ENCODE results near the gene POU2AF3.

POU2AF3 gene

DNA sequence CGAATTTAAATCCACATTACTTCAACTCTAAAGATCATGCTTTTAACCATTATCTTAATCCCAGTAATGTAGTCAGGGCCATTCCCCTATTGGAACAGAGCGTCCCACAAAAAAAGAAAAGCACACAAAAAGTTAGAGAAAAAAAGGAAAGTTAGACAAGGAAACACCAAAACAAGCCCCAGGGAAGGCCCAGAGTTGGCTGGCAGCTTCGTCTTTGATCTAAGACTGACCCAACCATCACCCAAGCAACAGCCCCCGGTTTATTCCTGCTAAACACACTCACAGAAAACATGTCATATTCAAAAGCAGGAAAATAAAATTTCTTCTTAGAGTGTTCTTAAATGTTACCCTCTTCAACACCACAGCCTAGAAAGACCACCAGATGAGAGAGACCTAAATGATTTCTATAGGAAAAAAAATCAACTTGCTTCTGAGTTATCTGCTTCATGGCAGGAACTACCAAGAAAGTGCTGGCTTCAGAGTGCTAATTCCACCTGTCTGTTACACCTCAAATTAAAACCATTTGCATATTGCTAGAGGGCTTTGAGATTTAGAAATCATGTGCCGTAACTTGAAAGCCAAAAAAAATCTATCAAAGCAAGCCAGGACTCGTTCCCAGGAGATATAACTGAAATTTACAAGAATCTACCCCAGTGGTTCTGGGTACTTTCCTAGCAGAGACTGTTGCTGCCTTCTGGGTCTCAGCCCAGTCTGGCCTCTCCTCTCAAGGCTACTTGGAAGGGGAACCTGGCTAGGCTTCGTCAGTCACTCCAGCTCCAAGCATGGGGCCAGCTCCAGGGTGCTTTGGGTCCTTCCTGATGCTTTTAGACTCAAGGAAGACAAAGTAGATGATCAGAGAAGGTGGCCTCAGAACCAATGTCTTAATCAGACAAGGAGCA, 31.2 kb downstream of the POU2AF3 start:
- no peak overlapping the region for H3K4me3 ChIP-seq (ENCODE audit: low read depth, low read length)
- TF ChIP-seq, protein P1, sequence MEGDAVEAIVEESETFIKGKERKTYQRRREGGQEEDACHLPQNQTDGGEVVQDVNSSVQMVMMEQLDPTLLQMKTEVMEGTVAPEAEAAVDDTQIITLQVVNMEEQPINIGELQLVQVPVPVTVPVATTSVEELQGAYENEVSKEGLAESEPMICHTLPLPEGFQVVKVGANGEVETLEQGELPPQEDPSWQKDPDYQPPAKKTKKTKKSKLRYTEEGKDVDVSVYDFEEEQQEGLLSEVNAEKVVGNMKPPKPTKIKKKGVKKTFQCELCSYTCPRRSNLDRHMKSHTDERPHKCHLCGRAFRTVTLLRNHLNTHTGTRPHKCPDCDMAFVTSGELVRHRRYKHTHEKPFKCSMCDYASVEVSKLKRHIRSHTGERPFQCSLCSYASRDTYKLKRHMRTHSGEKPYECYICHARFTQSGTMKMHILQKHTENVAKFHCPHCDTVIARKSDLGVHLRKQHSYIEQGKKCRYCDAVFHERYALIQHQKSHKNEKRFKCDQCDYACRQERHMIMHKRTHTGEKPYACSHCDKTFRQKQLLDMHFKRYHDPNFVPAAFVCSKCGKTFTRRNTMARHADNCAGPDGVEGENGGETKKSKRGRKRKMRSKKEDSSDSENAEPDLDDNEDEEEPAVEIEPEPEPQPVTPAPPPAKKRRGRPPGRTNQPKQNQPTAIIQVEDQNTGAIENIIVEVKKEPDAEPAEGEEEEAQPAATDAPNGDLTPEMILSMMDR (IDR thresholded peaks at IDR 0.05; ENCODE audit: low read depth, low read length, missing control alignments), result no peak
- DNase-seq (ENCODE audit: low read depth), result no peak

DNA sequence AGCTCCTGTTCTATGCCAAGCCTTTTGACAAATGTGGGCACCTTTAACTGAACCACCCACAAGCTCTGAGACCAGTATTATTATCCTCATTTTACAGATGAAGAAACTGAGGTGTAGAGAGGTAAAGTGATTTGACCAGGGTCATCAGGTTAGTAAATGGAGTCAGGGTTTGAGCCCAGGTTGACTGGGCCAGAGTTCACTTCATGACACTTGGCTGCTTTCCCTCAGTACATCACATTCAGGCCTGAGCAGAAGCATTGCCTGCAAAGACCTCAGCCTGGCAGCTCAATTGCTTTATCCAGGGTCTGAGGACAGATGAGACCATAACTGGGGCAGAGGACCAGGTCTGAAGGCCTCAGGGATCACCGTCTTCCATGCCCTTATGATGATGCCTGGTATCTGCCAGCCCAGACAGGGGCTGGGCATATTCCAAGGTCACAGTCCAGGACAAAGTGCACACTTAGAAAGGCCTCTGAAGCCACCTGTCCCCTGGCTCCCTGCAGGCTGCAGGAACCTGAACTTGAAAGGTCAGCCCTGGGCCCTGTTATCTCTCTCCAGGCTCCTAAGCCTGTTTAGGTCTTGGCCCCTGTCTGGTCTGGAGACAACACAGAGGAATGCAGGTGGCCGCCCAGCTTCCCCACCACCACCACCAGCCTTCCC, 32.0 kb downstream of the POU2AF3 start:
- no peak overlapping the region for H3K4me3 ChIP-seq (ENCODE audit: low read depth, low read length)
- no peak for DNase-seq (ENCODE audit: low read depth)
- TF ChIP-seq, protein P1 (IDR thresholded peaks at IDR 0.05; ENCODE audit: low read depth, low read length, missing control alignments), result no peak

DNA sequence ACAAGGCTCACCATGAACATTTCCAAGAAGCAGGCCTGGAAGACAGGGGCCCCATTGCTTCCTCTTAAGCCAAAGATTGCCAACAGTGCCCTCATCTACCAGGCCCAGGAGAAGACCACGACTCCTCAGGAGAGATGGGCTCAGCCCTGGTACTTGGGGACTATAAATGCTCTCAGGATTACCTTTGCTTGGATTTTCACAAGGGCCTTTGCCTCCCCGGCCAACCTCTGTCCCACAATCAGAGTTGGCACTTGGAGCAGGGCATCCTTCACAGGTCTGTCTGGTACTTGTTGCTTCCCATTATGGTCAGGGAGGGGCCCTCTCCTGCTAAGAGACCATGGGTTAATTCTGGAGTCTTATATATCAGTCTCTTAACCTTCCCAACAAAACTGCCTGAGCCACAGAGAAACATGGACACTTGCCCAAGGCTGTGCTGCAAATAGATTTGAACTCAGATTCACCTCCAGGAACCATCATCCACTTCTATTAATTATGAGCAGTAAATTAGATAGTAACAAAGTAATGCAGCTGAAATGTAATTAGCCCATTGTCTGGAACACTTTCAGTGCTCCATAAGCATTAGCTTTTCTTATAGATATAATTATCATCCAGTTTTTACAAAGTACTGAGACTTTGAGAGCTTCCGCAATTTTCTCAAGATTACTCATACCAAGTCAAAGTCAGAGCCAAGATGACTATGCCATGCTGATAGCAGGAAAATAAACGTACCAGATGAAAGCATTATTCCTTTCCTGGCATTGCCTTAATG, 33.5 kb downstream of the POU2AF3 start:
- TF ChIP-seq, protein P1 (IDR thresholded peaks at IDR 0.05; ENCODE audit: low read depth, low read length, missing control alignments), result no peak
- no peak for DNase-seq (ENCODE audit: low read depth)
- no peak overlapping the region for H3K4me3 ChIP-seq (ENCODE audit: low read depth, low read length)

DNA sequence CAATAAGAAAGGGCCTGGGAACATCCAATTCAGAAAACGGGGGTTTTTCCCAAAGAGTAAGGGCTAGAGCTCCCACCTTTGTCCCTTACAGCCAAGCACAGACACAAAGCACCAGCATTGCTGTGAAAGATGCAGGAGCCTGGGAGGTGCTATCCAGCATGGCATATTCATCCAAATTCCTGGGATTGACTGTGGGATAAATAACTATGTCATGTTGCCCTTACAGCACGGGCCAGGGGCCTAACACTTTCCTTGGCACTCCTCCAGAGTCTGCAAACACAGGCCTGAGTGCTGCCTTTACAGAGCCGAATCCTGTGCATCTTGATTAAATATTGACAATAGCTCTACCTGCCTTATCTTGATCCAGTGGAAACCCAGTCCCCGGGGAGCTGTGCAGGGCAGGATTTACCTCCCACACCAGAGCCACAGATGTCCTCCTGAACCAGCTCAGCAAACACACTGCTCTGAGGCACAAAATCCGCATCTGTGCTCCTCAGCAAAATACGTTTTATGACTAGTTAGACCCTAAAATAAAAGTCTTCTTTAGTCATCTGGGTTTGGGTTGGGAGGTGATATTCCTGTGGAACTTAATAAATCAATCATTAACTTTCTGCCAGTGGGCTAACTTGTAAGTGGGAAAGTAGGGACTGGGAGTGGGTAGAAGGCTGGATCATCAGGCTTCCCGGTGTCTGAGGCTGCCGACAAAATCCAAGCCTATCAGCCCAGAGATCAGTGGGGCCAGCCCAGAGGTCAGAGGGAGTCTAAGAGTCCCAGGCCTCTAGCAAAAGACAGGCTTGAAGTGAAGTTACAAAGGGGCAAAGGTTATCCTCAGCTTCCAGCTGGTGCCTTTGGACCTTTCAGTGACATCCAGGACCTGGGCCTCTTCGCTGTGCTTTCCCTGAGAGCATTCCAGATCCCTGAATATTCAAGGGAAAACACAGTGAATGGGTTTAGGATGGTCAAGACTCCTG, 36.5 kb downstream of the POU2AF3 start:
- DNase-seq (ENCODE audit: low read depth), result no peak
- TF ChIP-seq, protein P1 (IDR thresholded peaks at IDR 0.05; ENCODE audit: low read depth, low read length, missing control alignments), result no peak
- H3K4me3 ChIP-seq (ENCODE audit: low read depth, low read length), result no peak overlapping the region

DNA sequence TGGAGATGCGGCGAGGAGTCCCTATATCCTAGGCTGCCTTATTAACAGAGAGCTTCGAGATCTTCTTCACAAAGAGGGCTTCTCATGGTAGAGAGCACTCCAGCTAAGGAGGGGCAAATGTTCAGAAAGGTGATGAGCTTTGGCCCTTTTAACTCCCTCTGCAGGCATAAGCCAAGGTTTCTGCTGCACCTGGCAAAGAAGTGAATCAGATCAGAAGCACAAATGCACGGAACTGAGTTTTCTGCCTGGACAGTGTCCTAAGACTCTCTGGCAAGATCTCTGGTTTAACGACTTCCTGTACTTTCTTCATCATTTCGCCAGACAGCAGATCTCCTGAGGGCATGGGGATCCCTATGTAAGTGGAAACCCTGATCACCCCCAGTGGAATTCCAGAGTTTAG, 37.2 kb downstream of the POU2AF3 start:
- TF ChIP-seq, protein P1 (IDR thresholded peaks at IDR 0.05; ENCODE audit: low read depth, low read length, missing control alignments), result no peak
- no peak for DNase-seq (ENCODE audit: low read depth)
- H3K4me3 ChIP-seq (ENCODE audit: low read depth, low read length), result no peak overlapping the region

DNA sequence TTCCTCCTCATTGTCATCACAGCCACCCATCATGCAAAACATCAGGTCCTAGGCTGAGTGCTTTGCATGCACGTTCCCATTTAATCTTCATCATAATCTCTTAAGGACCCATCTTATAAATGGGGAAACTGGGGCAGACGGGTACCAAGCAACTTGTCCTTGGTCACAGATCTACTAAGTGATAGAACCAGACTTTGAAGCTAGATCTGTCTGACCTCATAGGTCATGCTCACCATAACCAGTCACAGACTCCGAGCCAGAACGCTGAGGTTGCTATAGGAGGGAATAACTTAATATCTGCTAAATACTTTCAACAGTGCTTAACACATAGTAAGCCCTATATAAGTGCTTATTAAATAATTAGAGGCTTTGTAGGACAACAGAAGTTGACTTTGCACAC, 37.7 kb downstream of the POU2AF3 start:
- TF ChIP-seq, protein P1 (IDR thresholded peaks at IDR 0.05; ENCODE audit: low read depth, low read length, missing control alignments), result no peak
- H3K4me3 ChIP-seq (ENCODE audit: low read depth, low read length), result no peak overlapping the region
- no peak for DNase-seq (ENCODE audit: low read depth)
